ENCODE results near the gene B4GALT6.

DNA sequence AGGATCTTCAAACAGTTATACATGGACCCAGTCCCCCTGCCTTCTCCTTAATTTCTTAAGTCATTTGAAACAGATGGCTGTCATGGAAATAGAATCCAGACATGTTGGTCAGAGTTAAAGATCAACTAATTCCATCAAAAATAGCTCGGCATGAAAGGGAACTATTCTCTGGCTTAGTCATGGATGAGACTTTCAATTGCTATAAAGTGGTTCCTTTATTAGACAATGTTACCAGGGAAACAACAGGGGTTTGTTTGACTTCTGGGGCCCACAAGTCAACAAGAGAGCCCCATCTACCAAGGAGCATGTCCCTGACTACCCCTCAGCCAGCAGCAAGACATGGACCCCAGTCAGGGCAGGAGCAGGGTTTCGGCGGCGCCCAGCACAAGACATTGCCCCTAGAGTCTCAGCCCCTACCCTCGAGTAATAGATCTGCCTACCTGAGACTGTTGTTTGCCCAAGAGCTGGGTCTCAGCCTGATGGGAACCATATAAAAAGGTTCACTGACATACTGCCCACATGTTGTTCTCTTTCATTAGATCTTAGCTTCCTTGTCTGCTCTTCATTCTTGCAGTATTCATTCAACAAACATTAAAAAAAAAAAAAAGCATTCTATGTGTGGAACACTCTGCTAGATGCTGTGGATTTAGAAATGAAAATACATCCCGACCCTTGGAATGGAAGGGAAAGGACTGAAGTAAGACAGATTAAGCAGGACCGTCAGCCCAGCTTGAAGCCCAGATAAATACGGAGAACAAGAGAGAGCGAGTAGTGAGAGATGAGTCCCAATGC is 88.1 kb downstream of the B4GALT6 start:
- TF ChIP-seq CTCF (IDR thresholded peaks at IDR 0.05): no peak
- TF ChIP-seq POLR2AphosphoS5 (IDR thresholded peaks at IDR 0.05): no peak
- no peak for TF ChIP-seq POLR2A (IDR thresholded peaks at IDR 0.05)
